ENCODE measurements around the gene VAMP8.

The VAMP8 gene

DNA sequence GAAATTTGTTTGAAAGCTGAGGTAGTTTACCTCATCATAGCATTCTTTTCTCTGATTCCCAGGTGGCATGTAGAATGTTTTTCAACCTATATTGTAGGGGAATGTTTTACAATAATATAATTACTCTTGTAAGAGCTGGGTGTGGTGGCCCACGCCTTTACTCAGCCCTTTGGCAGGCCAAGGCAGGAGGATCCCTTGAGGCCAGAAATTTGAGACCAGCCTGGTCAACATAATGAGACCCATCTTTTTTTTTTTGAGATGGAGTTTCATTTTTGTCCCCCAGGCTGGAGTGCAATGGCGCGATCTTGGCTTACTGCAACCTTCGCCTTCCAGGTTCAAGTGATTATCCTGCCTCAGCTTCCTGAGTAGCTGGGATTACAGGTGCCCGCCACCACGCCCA is 42.2 kb downstream of the VAMP8 start:
- no peak for DNase-seq (ENCODE audit: low read depth)

DNA sequence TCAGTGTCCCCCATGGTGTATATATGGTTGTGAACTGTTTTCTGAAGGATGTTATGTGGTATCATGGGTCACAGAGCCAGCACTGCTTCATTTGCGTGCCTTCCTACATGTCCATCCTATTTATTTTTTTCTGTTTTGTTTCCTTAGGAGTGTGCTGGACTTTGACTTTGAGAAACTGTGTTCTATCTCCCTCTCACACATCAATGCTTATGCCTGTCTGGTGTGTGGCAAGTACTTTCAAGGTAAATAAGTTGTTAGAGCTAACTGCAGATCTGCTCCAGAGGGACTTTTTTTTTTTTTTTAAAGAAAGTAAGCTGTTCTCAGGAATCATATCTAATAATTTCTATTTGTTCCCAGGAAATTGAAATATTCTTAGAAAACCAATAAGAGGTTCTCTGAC is 44.0 kb downstream of the VAMP8 start:
- no peak for DNase-seq (ENCODE audit: low read depth)

DNA sequence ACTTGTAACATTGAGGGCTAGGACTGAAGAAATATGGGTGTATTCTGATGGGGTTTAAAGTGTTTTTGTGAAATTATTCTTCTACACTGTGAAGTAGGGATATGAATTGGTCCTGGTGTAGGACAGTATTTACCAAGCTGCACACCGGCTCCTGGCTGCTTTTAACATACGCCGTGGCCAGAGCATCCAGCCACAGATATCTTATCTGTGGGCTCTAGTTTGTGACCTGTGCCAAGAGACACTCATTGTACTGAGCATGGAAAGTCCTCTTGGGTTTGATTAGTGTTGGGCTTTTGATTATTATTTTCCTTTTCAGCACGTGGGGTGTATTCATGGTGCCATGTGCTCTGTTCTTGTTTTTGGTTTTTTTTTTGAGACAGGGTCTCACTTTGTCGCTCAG is 46.6 kb downstream of the VAMP8 start:
- no peak for DNase-seq (ENCODE audit: low read depth)

DNA sequence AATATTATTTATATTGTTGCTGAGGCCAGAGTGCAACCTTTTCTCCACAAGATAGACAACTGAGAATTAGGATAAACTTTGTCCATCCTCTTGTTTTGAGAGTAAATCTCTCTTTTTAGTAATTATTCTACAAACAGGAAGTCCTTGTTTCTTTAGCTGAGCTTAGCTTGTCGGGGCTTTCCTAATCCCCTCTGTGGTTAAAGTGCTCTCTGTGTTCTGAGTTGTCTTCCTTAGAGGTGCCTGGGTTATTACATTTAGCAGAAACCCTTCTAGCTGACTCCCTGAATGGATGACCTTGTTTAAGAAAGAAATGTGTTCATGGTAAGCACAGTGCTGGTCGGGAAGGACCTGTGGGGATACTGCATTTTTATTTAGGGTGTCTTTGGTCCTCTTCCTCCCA is 51.3 kb downstream of the VAMP8 start:
- DNase-seq (ENCODE audit: low read depth) = no peak

DNA sequence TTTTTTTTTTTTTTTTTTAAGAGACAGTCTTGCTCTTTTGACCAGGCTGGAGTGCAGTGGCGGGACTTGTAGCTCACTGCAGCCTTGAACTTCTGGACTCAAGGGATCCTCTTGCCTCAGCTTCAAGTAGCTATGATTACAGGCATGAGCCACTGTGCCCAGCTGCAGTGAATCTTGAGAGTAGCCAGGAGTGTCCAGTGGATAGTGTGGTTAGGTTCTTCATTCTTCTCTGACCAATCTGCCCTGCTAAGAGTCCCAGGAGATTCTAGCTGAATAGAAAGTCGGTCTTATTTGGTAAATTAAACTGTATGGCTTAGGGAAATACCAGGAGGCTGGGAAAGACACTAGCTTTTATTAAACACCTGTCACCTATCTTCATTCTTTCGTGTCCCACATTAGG is 53.9 kb downstream of the VAMP8 start:
- DNase-seq (ENCODE audit: low read depth) = no peak

Measured in stimulated activated CD8-positive, alpha-beta memory T cell treated with anti-CD3 and anti-CD28 coated beads, Interleukin-12 subunit alpha, Interleukin-12 subunit beta, amount 100 ng/mL, for 1 hour (primary cell).